B cell (primary cell): ENCODE measurements around the gene FGFRL1. TPM values are rescaled to one million over a fixed set of nuclear protein-coding genes. Genes with fewer than 3 reads are reported as not detected.

Experiments
- ATAC-seq: fragments of 200-7000 bp; cut with Tn5 transposase; one replicate; pipeline ENCODE4 v1.10.0; 2021; ENCODE audit warnings: low read depth, mild to moderate bottlenecking, moderate number of reproducible peaks, moderate library complexity
- CTCF ChIA-PET: fragments of 350-600 bp; sonication (Branson Sonifier 250); formaldehyde crosslinking; loops from one replicate; lab custom pipeline; 2021; ENCODE audit warnings: antibody characterized with exemption, inconsistent platforms; lab: Charles Lee
- POLR2A ChIA-PET: fragments of 350-600 bp; sonication (Branson Sonifier 250); formaldehyde crosslinking; loops from one replicate; lab custom pipeline; 2021; ENCODE audit warnings: antibody characterized with exemption; lab: Charles Lee
- DNase-seq: peaks from one replicate; pipeline ENCODE4 v3.0.0; 2013
- H2AFZ ChIP-seq: 2 replicates; pipeline ENCODE4 v1.6.1; 2012; ENCODE audit warnings: mild to moderate bottlenecking, low read depth, low read length; ENCODE audit not compliant: insufficient read depth, poor library complexity, severe bottlenecking
- H3K27ac ChIP-seq, 2 donors: 1 replicate in 1 of 2; 2 replicates in 1 of 2; pipeline ENCODE4 v1.5.1; 2012 to 2013; ENCODE audit warnings: low read length in 2 of 2, mild to moderate bottlenecking in 2 of 2, moderate library complexity in 1 of 2
- H3K27me3 ChIP-seq, 4 experiments: fragments of 200-600 bp in 1 of 4; sonication (generic) in 1 of 4; replicated peaks in 1 of 4; 1 replicate in 2 of 4; 2 replicates in 2 of 4; pipeline versions ENCODE4 v1.6.1 to v1.7.0; 2013 to 2016; ENCODE audit warnings: low read length in 3 of 4, mild to moderate bottlenecking in 2 of 4, mixed read lengths in 1 of 4, moderate library complexity in 1 of 4; ENCODE audit not compliant: insufficient read depth in 4 of 4, control insufficient read depth in 3 of 4; ENCODE audit errors: control extremely low read depth in 1 of 4
- H3K36me3 ChIP-seq, 2 experiments: replicated peaks in 1 of 2; 1 replicate in 1 of 2; 2 replicates in 1 of 2; pipeline versions ENCODE4 v1.6.1 to v1.7.1; 2013; ENCODE audit warnings: low read length in 1 of 2; ENCODE audit not compliant: insufficient read depth in 2 of 2, control insufficient read depth in 1 of 2; ENCODE audit errors: control extremely low read depth in 1 of 2, extremely low read depth in 1 of 2
- H3K4me1 ChIP-seq, 2 donors: fragments of 200-600 bp in 1 of 2; sonication (generic) in 1 of 2; 1 replicate in 1 of 2; 2 replicates in 1 of 2; pipeline versions ENCODE4 v1.5.1 to v1.6.1; 2013 to 2017; ENCODE audit warnings: low read length in 2 of 2; ENCODE audit not compliant: control insufficient read depth in 2 of 2, insufficient read depth in 2 of 2
- H3K4me2 ChIP-seq: replicated peaks from 2 replicates; pipeline ENCODE3; 2012; ENCODE audit warnings: mild to moderate bottlenecking, low read depth, low read length; ENCODE audit not compliant: poor library complexity, severe bottlenecking
- H3K4me3 ChIP-seq, 5 experiments: fragments of 200-600 bp in 1 of 5; sonication (generic) in 1 of 5; 1 replicate in 3 of 5; 2 replicates in 2 of 5; pipeline versions ENCODE4 v1.5.1 to v1.7.0; 2011 to 2016; ENCODE audit warnings: low read length in 4 of 5, mild to moderate bottlenecking in 4 of 5, low read depth in 2 of 5, control low read depth in 1 of 5, moderate library complexity in 1 of 5; ENCODE audit not compliant: insufficient read depth in 1 of 5; ENCODE audit errors: control extremely low read depth in 1 of 5, extremely low read depth in 1 of 5
- H3K79me2 ChIP-seq: fragments of 200-600 bp; sonication (generic); one replicate; pipeline ENCODE4 v1.6.0; 2016; ENCODE audit warnings: low read length; ENCODE audit not compliant: control insufficient read depth, insufficient read depth
- H3K9ac ChIP-seq: fragments of 200-600 bp; sonication (generic); 2 replicates; pipeline ENCODE4 v1.6.1; 2017; ENCODE audit warnings: mild to moderate bottlenecking, low read length, moderate library complexity
- H3K9me3 ChIP-seq, 3 donors: one replicate each; pipeline versions ENCODE4 v1.6.1 to v1.7.1; 2013; ENCODE audit warnings: low read length in 2 of 3; ENCODE audit not compliant: control insufficient read depth in 2 of 3, insufficient read depth in 1 of 3; ENCODE audit errors: control extremely low read depth in 1 of 3
- H4K20me1 ChIP-seq: 2 replicates; pipeline ENCODE4 v1.6.0; 2012; ENCODE audit warnings: mild to moderate bottlenecking, low read length; ENCODE audit not compliant: insufficient read depth, control insufficient read depth, poor library complexity, severe bottlenecking
- H3K27ac Mint-ChIP-seq: one replicate; pipeline ENCODE4 v1.8.0; 2021; ENCODE audit warnings: mixed read lengths
- H3K27me3 Mint-ChIP-seq: one replicate; pipeline ENCODE4 v1.8.0; 2021; ENCODE audit warnings: mixed read lengths
- H3K4me1 Mint-ChIP-seq: one replicate; pipeline ENCODE4 v1.8.0; 2021; ENCODE audit warnings: mixed read lengths
- H3K4me3 Mint-ChIP-seq: one replicate; pipeline ENCODE4 v1.8.0; 2021; ENCODE audit warnings: mixed read lengths
- H3K9me3 Mint-ChIP-seq: one replicate; pipeline ENCODE4 v1.8.0; 2022; ENCODE audit warnings: mixed read lengths; ENCODE audit not compliant: insufficient read depth
- CTCF ChIP-seq: fragments of 200-600 bp; IDR thresholded peaks from one replicate; pipeline ENCODE4 v1.8.0; 2022; ENCODE audit warnings: antibody characterized with exemption, mild to moderate bottlenecking
- EZH2 ChIP-seq: IDR thresholded peaks from 2 replicates; pipeline ENCODE4 v1.6.1; 2012; ENCODE audit warnings: borderline replicate concordance, low read depth, mild to moderate bottlenecking, moderate library complexity, low read length; ENCODE audit not compliant: insufficient read depth, poor library complexity, severe bottlenecking
- WGBS: methylation state at CpG from one replicate; pipeline ENCODE4 v1.1.5; 2013; ENCODE audit warnings: missing lambda C conversion rate; ENCODE audit not compliant: insufficient coverage; 5-methylcytosine and 5-hydroxymethylcytosine counted together
- intact Hi-C: fragments of 100-400 bp; cut with micrococcal nuclease; formaldehyde crosslinking; loops from one replicate; pipeline ENCODE4 v1.10.0; 2022
- polyA plus RNA-seq: library from polyadenylated mRNA; depleted of rRNA; stranded (reverse); fragments of >200 nt; gene quantifications from 2 replicates; pipeline ENCODE4 v1.2.3, GENCODE V29; 2012
- total RNA-seq, 2 donors: library from RNA; stranded (reverse); fragments of 120-200 nt in 1 of 2; gene quantifications; 1 replicate in 1 of 2; 2 replicates in 1 of 2; pipeline versions ENCODE4 v1.2.3 to v1.2.4, GENCODE V29; 2013 to 2022

Gene FGFRL1
- total and polyA plus RNA-seq, 2 donors (not counting 1 experiment from before 2014, with no cell fraction given) = 24.1 to 28.9 TPM

DNA sequence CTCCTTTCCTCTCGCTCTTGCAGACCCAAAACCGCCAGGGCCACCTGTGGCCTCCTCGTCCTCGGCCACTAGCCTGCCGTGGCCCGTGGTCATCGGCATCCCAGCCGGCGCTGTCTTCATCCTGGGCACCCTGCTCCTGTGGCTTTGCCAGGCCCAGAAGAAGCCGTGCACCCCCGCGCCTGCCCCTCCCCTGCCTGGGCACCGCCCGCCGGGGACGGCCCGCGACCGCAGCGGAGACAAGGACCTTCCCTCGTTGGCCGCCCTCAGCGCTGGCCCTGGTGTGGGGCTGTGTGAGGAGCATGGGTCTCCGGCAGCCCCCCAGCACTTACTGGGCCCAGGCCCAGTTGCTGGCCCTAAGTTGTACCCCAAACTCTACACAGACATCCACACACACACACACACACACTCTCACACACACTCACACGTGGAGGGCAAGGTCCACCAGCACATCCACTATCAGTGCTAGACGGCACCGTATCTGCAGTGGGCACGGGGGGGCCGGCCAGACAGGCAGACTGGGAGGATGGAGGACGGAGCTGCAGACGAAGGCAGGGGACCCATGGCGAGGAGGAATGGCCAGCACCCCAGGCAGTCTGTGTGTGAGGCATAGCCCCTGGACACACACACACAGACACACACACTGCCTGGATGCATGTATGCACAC lies 13.6 kb downstream of the FGFRL1 start:
- Histone ChIP-seq H3K36me3 (peaks cover 0 to 2% of the 10 kb centered on the region in 2 experiments), H4K20me1 (no peaks in the 10 kb centered on the region), H3K4me2 (no peak overlapping the region), H3K4me3 (no peak overlapping the region), H3K27ac (no peak overlapping the region), H3K4me1 (peaks cover 24 to 41% of the 10 kb centered on the region in 2 donors), H2AFZ (no peak overlapping the region), H3K27me3 (peaks cover 0 to 8% (median 0%) of the 10 kb centered on the region in 4 experiments), H3K9ac (no peak overlapping the region), H3K9me3 (peaks cover 0 to 3% (median 0%) of the 10 kb centered on the region in 3 donors), H3K79me2 (no peaks in the 10 kb centered on the region)
- intact Hi-C loops = no loop called here
- peak overlapping the region; percentile 46 for H3K27ac Mint-ChIP-seq
- CTCF ChIA-PET = no interaction called here
- no peaks in the 10 kb centered on the region for H3K9me3 Mint-ChIP-seq
- no peak for DNase-seq
- no peak for TF ChIP-seq EZH2
- no peak for TF ChIP-seq CTCF
- peaks cover 32% of the 10 kb centered on the region for H3K4me1 Mint-ChIP-seq
- 96% methylated on average over 24 of the region's 32 CpGs for WGBS
- no peaks in the 10 kb centered on the region for H3K27me3 Mint-ChIP-seq
- POLR2A ChIA-PET = interaction anchor here (0.6 kb wide), 1 partner anchor 328 kb away, joined by 3 read pairs; no protein-coding TSS in a partner anchor
- no peak for ATAC-seq
- no peak overlapping the region for H3K4me3 Mint-ChIP-seq

- H3K79me2 ChIP-seq = no peaks in the 10 kb centered on the region
- peaks cover 23 to 36% of the 10 kb centered on the region in 2 donors for H3K4me1 ChIP-seq
- H3K27me3 ChIP-seq = peaks cover 0 to 14% (median 0%) of the 10 kb centered on the region in 4 experiments
- H3K4me1 Mint-ChIP-seq = peaks cover 30% of the 10 kb centered on the region
- H3K36me3 ChIP-seq = peaks cover 0 to 2% of the 10 kb centered on the region in 2 experiments
- no peak overlapping the region for H3K4me3 ChIP-seq
- H3K9ac ChIP-seq = no peak overlapping the region
- intact Hi-C loops = loop anchor here (1.0 kb wide), 2 partner anchors 15 to 30 kb away; partner anchors contain the start of gene FGFRL1
- ChIA-PET CTCF (no interaction called here), POLR2A (no interaction called here)
- DNase-seq = peak; percentile 84
- TF ChIP-seq EZH2 = no peak
- no peak for TF ChIP-seq CTCF
- peaks cover 0 to 6% (median 0%) of the 10 kb centered on the region in 3 donors for H3K9me3 ChIP-seq
- H3K9me3 Mint-ChIP-seq = no peaks in the 10 kb centered on the region
- peak overlapping the region; percentile 55 for H3K4me2 ChIP-seq
- ATAC-seq = peak; percentile 78
- no peaks in the 10 kb centered on the region for H3K27me3 Mint-ChIP-seq
- H3K4me3 Mint-ChIP-seq = peak overlapping the region; percentile 64
- 38% methylated on average over 15 of the region's 17 CpGs for WGBS
- H3K27ac Mint-ChIP-seq = peak overlapping the region; percentile 86
- H3K27ac ChIP-seq = peak overlapping the region in 1 of 2 donors; percentile 18
- H4K20me1 ChIP-seq = no peaks in the 10 kb centered on the region
- H2AFZ ChIP-seq = peak overlapping the region; percentile 28
These were observed 14.7 kb downstream of the FGFRL1 start for GRCh38 chr4:1026115-1026514.
